ENCODE data around the gene PLA2G5.

PLA2G5 gene

DNA sequence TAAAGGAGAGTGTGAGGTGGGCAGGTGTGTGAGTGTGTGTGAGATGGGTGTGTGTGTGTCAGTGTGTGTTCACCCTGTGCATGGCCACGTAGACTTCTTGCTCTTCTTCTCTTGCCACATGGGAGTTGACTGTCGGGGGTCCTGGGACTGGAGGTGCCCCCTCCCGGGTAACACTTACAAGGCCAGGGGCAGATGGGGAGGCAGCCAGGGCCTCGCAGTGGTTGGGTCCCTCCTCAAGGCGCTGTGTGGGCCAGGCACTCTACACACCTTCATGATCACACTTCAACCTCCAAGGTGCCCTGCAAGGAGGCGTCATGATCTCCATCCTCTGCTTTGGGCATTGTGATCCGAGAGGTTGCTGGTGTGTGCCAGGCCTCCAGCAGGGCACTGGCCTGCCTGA, 71.5 kb downstream of the PLA2G5 start:
- in situ Hi-C loops (cut with HindIII; ENCODE audit: low sequenced_read_pairs) = no loop called here
